H9 (cell line): ENCODE measurements around the gene AADAC. TPM values are rescaled to one million over a fixed set of nuclear protein-coding genes. Genes with fewer than 3 reads are reported as not detected.
"Not testable (repeated sequence)": the region's sequence is repeated elsewhere in the genome, so short reads cannot be mapped to it uniquely, and the experiment has no call there.

Experiments used
- DNase-seq: peaks from one replicate; pipeline ENCODE4 v3.0.0-alpha.2; 2017
- H2AFZ ChIP-seq: one replicate; pipeline ENCODE4 v1.6.1; 2013; ENCODE audit warnings: mild to moderate bottlenecking, low read length, control low read depth, moderate library complexity
- H2AK5ac ChIP-seq: 2 replicates; pipeline ENCODE4 v1.6.1; 2013; ENCODE audit warnings: low read length, control low read depth, mixed read lengths; ENCODE audit not compliant: insufficient read length
- H2BK120ac ChIP-seq: one replicate; pipeline ENCODE4 v1.6.1; 2013; ENCODE audit warnings: low read depth, mild to moderate bottlenecking, low read length, control low read depth, inconsistent platforms; ENCODE audit not compliant: poor library complexity, severe bottlenecking
- H2BK12ac ChIP-seq: 2 replicates; pipeline ENCODE4 v1.6.1; 2013; ENCODE audit warnings: low read length, control low read depth, mixed read lengths, low read depth; ENCODE audit not compliant: insufficient read length
- H2BK15ac ChIP-seq: 2 replicates; pipeline ENCODE4 v1.6.1; 2013; ENCODE audit warnings: low read depth, low read length, control low read depth
- H2BK20ac ChIP-seq: one replicate; pipeline ENCODE4 v1.6.1; 2013; ENCODE audit warnings: low read depth, mild to moderate bottlenecking, low read length, control low read depth, inconsistent platforms; ENCODE audit not compliant: poor library complexity, severe bottlenecking
- H2BK5ac ChIP-seq: 2 replicates; pipeline ENCODE4 v1.6.1; 2013; ENCODE audit warnings: low read length, control low read depth, mixed read lengths; ENCODE audit not compliant: insufficient read length
- H3K14ac ChIP-seq: 2 replicates; pipeline ENCODE4 v1.6.1; 2013; ENCODE audit warnings: low read length, control low read depth; ENCODE audit not compliant: insufficient read depth
- H3K18ac ChIP-seq: 2 replicates; pipeline ENCODE4 v1.6.1; 2013; ENCODE audit warnings: low read depth, mild to moderate bottlenecking, mixed read lengths, low read length, control low read depth; ENCODE audit not compliant: insufficient read length
- H3K23ac ChIP-seq: 2 replicates; pipeline ENCODE4 v1.6.1; 2013; ENCODE audit warnings: low read length, control low read depth, mixed read lengths, low read depth; ENCODE audit not compliant: insufficient read length
- H3K23me2 ChIP-seq: 2 replicates; pipeline ENCODE4 v1.6.1; 2013; ENCODE audit warnings: low read depth, mild to moderate bottlenecking, mixed read lengths, low read length, control low read depth; ENCODE audit not compliant: insufficient read length, poor library complexity, severe bottlenecking
- H3K27ac ChIP-seq: 2 replicates; pipeline ENCODE4 v1.5.1; 2013; ENCODE audit warnings: low read length, control low read depth, mixed read lengths, low read depth; ENCODE audit not compliant: insufficient read length
- H3K27me3 ChIP-seq: 2 replicates; pipeline ENCODE4 v1.6.1; 2013; ENCODE audit warnings: low read length, control low read depth, inconsistent platforms; ENCODE audit not compliant: insufficient read depth
- H3K4ac ChIP-seq: 2 replicates; pipeline ENCODE4 v1.6.1; 2013; ENCODE audit warnings: low read depth, mild to moderate bottlenecking, control low read depth, inconsistent platforms, low read length, moderate library complexity
- H3K4me1 ChIP-seq: 2 replicates; pipeline ENCODE4 v1.6.1; 2013; ENCODE audit warnings: low read length, control low read depth, inconsistent platforms; ENCODE audit not compliant: insufficient read depth
- H3K4me2 ChIP-seq: 2 replicates; pipeline ENCODE4 v1.6.1; 2013; ENCODE audit warnings: low read length, control low read depth, mixed read lengths; ENCODE audit not compliant: insufficient read length, insufficient read depth
- H3K56ac ChIP-seq: 2 replicates; pipeline ENCODE4 v1.6.1; 2013; ENCODE audit warnings: low read depth, mild to moderate bottlenecking, mixed read lengths, low read length, control low read depth; ENCODE audit not compliant: insufficient read length
- H3K79me1 ChIP-seq: 2 replicates; pipeline ENCODE4 v1.6.1; 2013; ENCODE audit warnings: low read depth, mild to moderate bottlenecking, moderate library complexity, low read length, control low read depth, inconsistent platforms; ENCODE audit not compliant: insufficient read depth, poor library complexity, severe bottlenecking
- H3K79me2 ChIP-seq: 2 replicates; pipeline ENCODE4 v1.6.1; 2013; ENCODE audit warnings: low read length, control low read depth, inconsistent platforms; ENCODE audit not compliant: insufficient read depth
- H3K9ac ChIP-seq: 2 replicates; pipeline ENCODE4 v1.6.1; 2013; ENCODE audit warnings: low read length, control low read depth, mixed read lengths; ENCODE audit not compliant: insufficient read length; ENCODE audit errors: extremely low read depth
- H3K9me3 ChIP-seq: one replicate; pipeline ENCODE4 v1.6.1; 2013; ENCODE audit warnings: low read depth, low read length, inconsistent platforms; ENCODE audit not compliant: control insufficient read depth
- H3T11ph ChIP-seq: one replicate; pipeline ENCODE4 v1.6.1; 2013; ENCODE audit warnings: mild to moderate bottlenecking, low read length, control low read depth, inconsistent platforms
- H4K20me1 ChIP-seq: one replicate; pipeline ENCODE4 v1.6.1; 2013; ENCODE audit not compliant: control insufficient read depth, insufficient read length, insufficient read depth
- H4K5ac ChIP-seq: 2 replicates; pipeline ENCODE4 v1.6.1; 2013; ENCODE audit warnings: low read depth, mild to moderate bottlenecking, mixed read lengths, low read length, control low read depth; ENCODE audit not compliant: insufficient read length
- H4K8ac ChIP-seq: replicated peaks from 2 replicates; pipeline ENCODE4 v1.6.1; 2013; ENCODE audit warnings: low read length, control low read depth, mixed read lengths, low read depth; ENCODE audit not compliant: insufficient read length
- H4K91ac ChIP-seq: 2 replicates; pipeline ENCODE4 v1.6.1; 2013; ENCODE audit warnings: low read depth, mild to moderate bottlenecking, moderate library complexity, mixed read lengths, low read length, control low read depth; ENCODE audit not compliant: insufficient read length
- H3K27ac Mint-ChIP-seq, 3 experiments: 2 replicates in 2 of 3; 3 replicates in 1 of 3; pipeline ENCODE4 v1.8.0; 2020 to 2021; ENCODE audit warnings: mixed read lengths in 3 of 3, mild to moderate bottlenecking in 1 of 3, moderate library complexity in 1 of 3
- H3K27me3 Mint-ChIP-seq: 2 replicates; pipeline ENCODE4 v1.8.0; 2021; ENCODE audit warnings: low read depth, mild to moderate bottlenecking, moderate library complexity, mixed read lengths
- H3K36me3 Mint-ChIP-seq, 3 experiments: 2 replicates in 2 of 3; 3 replicates in 1 of 3; pipeline ENCODE4 v1.8.0; 2020 to 2021; ENCODE audit warnings: low read depth in 3 of 3, mixed read lengths in 3 of 3; ENCODE audit not compliant: insufficient read depth in 1 of 3
- H3K4me1 Mint-ChIP-seq, 2 experiments: 2 replicates each; pipeline ENCODE4 v1.8.0; 2020; ENCODE audit warnings: mixed read lengths in 2 of 2
- H3K4me3 Mint-ChIP-seq, 2 experiments: 2 replicates in 1 of 2; 3 replicates in 1 of 2; pipeline ENCODE4 v1.8.0; 2020 to 2021; ENCODE audit warnings: mild to moderate bottlenecking in 2 of 2, mixed read lengths in 2 of 2, moderate library complexity in 1 of 2
- H3K9me3 Mint-ChIP-seq, 2 experiments: 2 replicates in 1 of 2; 3 replicates in 1 of 2; pipeline ENCODE4 v1.8.0; 2020; ENCODE audit warnings: mild to moderate bottlenecking in 2 of 2, mixed read lengths in 2 of 2, moderate library complexity in 1 of 2
- CTCF ChIP-seq: fragments of 200-600 bp; sonication (generic); conservative IDR thresholded peaks from 3 replicates; pipeline ENCODE4 v1.8.0; 2021; ENCODE audit warnings: antibody characterized with exemption, mild to moderate bottlenecking
- WGBS: extraction: QIAGEN DNeasy Blood & Tissue Kit; methylation state at CpG from one replicate; pipeline ENCODE4 v1.1.7; 2013; ENCODE audit warnings: missing lambda C conversion rate, low lambda C conversion rate, mixed read lengths; ENCODE audit not compliant: insufficient read length; ENCODE audit errors: extremely low coverage; 5-methylcytosine and 5-hydroxymethylcytosine counted together
- long read RNA-seq: library from polyadenylated mRNA; unstranded; transcript quantifications from one replicate; pipeline ENCODE4 v2.0.0, GENCODE V29; 2020
- total RNA-seq: library from RNA; stranded (reverse); gene quantifications from 2 replicates; pipeline ENCODE4 v1.2.1, GENCODE V29; 2021

AADAC gene
- total RNA-seq = not detected in 2 replicates
- long read RNA-seq = 0 reads

- peaks cover 10 to 14% of the 10 kb centered on the region in 2 experiments for H3K4me1 Mint-ChIP-seq
- Histone ChIP-seq H3K9me3 (no peaks in the 10 kb centered on the region), H3K9ac (no peak within 1 kb of the TSS), H3K27ac (no peak within 1 kb of the TSS), H3K23me2 (no peaks in the 10 kb centered on the region), H3K79me1 (no peaks in the 10 kb centered on the region), H2BK15ac (no peak within 1 kb of the TSS), H4K8ac (no peak within 1 kb of the TSS), H3T11ph (no peak within 1 kb of the TSS), H3K4me2 (no peak within 1 kb of the TSS), H4K5ac (no peak within 1 kb of the TSS), H3K79me2 (no peaks in the 10 kb centered on the region), H3K18ac (no peak within 1 kb of the TSS), H3K4me1 (no peaks in the 10 kb centered on the region), H3K27me3 (no peaks in the 10 kb centered on the region), H2BK20ac (no peak within 1 kb of the TSS), H2BK120ac (no peak within 1 kb of the TSS), H2AFZ (no peak within 1 kb of the TSS), H2BK5ac (no peak within 1 kb of the TSS), H4K20me1 (no peaks in the 10 kb centered on the region), H2BK12ac (no peak within 1 kb of the TSS), H3K56ac (no peak within 1 kb of the TSS), H4K91ac (no peak within 1 kb of the TSS), H3K14ac (no peak within 1 kb of the TSS), H2AK5ac (no peak within 1 kb of the TSS), H3K4ac (no peak within 1 kb of the TSS), H3K23ac (no peak within 1 kb of the TSS)
- H3K27ac Mint-ChIP-seq = no peak within 1 kb of the TSS
- WGBS = no CpG with 5 or more reads among the region's 4 CpGs
- DNase-seq = no peak
- H3K9me3 Mint-ChIP-seq = no peaks in the 10 kb centered on the region; a peak in 1 of 5 replicates
- TF ChIP-seq CTCF = no peak
- H3K36me3 Mint-ChIP-seq = no peaks in the 10 kb centered on the region
- no peaks in the 10 kb centered on the region for H3K27me3 Mint-ChIP-seq
- no peak within 1 kb of the TSS for H3K4me3 Mint-ChIP-seq
Measured at GRCh38 chr3:151813799-151814198, at the start of gene AADAC. AADAC (plus strand) TSS chr3:151814116; CDS start chr3:151814163, 47 bp downstream.

GRCh38 chr3:151764699-151765098, 49.2 kb upstream of the AADAC start:
- not testable (repeated sequence) for H3K27me3 ChIP-seq, H2BK20ac ChIP-seq, H2AK5ac ChIP-seq, H4K5ac ChIP-seq, H3K23ac ChIP-seq, H3K23me2 ChIP-seq, H4K8ac ChIP-seq, H3K4me2 ChIP-seq, H2BK5ac ChIP-seq, H2BK12ac ChIP-seq, H3K4me1 Mint-ChIP-seq, H3K56ac ChIP-seq, H2BK15ac ChIP-seq, H2BK120ac ChIP-seq, H2AFZ ChIP-seq, H3K4me1 ChIP-seq, H3K9me3 Mint-ChIP-seq, DNase-seq, H3T11ph ChIP-seq, H3K14ac ChIP-seq, H3K79me1 ChIP-seq, H3K27ac Mint-ChIP-seq, H4K20me1 ChIP-seq, H3K79me2 ChIP-seq, H3K27me3 Mint-ChIP-seq, H3K4me3 Mint-ChIP-seq, H3K9ac ChIP-seq, H3K18ac ChIP-seq, H3K36me3 Mint-ChIP-seq, H3K9me3 ChIP-seq, H3K4ac ChIP-seq, H3K27ac ChIP-seq, H4K91ac ChIP-seq
- WGBS = no CpG with 5 or more reads among the region's 1 CpG
